OCI-LY3 (cell line): ENCODE measurements around the gene TRIM2.

ENCODE experiments used
- H2AFZ ChIP-seq: fragments of 200-600, 300-600 bp; shearing (Covaris generic); 2 replicates; pipeline ENCODE4 v1.6.0; 2014; ENCODE audit warnings: antibody characterized with exemption, low read depth, low read length
- H3K27ac ChIP-seq: fragments of 200-600, 300-600 bp; sonication (generic); 2 replicates; pipeline ENCODE4 v1.5.1; 2014; ENCODE audit warnings: mild to moderate bottlenecking, low read length, moderate library complexity, mixed read lengths
- H3K27me3 ChIP-seq: fragments of 200-600, 300-600 bp; sonication (generic); 2 replicates; pipeline ENCODE4 v1.6.1; 2014; ENCODE audit warnings: low read depth, low read length, mixed read lengths
- H3K36me3 ChIP-seq: fragments of 200-600, 300-600 bp; sonication (generic); replicated peaks from 2 replicates; pipeline ENCODE3; 2014; ENCODE audit warnings: low read depth, low read length, mixed read lengths
- H3K4me1 ChIP-seq: fragments of 300-600, 200-600 bp; sonication (generic); 2 replicates; pipeline ENCODE4 v1.6.1; 2014; ENCODE audit warnings: low read length, mixed read lengths
- H3K4me2 ChIP-seq: fragments of 200-600, 300-600 bp; sonication (generic); 2 replicates; pipeline ENCODE4 v1.6.1; 2014; ENCODE audit warnings: low read length, mixed read lengths
- H3K4me3 ChIP-seq: fragments of 300-600, 200-600 bp; sonication (generic); 2 replicates; pipeline ENCODE4 v1.5.1; 2014; ENCODE audit warnings: antibody characterized with exemption, mild to moderate bottlenecking, low read length, moderate library complexity
- H3K79me2 ChIP-seq: fragments of 300-600, 200-600 bp; shearing (Covaris generic); 2 replicates; pipeline ENCODE4 v1.6.1; 2014; ENCODE audit warnings: mild to moderate bottlenecking, low read length, mixed read lengths
- H3K9ac ChIP-seq: fragments of 300-600, 200-600 bp; shearing (Covaris generic); 2 replicates; pipeline ENCODE4 v1.6.0; 2014; ENCODE audit warnings: mild to moderate bottlenecking, low read length, moderate library complexity
- H3K9me3 ChIP-seq: fragments of 200-600, 300-600 bp; shearing (Covaris generic); 2 replicates; pipeline ENCODE4 v1.6.1; 2014; ENCODE audit warnings: low read length, mixed read lengths; ENCODE audit not compliant: insufficient read depth
- H4K20me1 ChIP-seq: fragments of 200-600, 300-600 bp; sonication (generic); 2 replicates; pipeline ENCODE4 v1.6.1; 2016; ENCODE audit warnings: low read length, mixed read lengths; ENCODE audit not compliant: insufficient read depth
- EZH2phosphoT487 ChIP-seq: fragments of 200-600 bp; shearing (Covaris generic); IDR thresholded peaks from 2 replicates; pipeline ENCODE4 v1.6.1; 2018; ENCODE audit warnings: antibody characterized with exemption, mixed run types, low read depth
- TF ChIP-seq, protein P1 (sequence below): fragments of 200-600, 300-600 bp; sonication (generic); IDR thresholded peaks from 2 replicates; pipeline ENCODE4 v1.5.1; 2014; ENCODE audit warnings: antibody characterized with exemption, low read length, low read depth

TRIM2 gene

DNA sequence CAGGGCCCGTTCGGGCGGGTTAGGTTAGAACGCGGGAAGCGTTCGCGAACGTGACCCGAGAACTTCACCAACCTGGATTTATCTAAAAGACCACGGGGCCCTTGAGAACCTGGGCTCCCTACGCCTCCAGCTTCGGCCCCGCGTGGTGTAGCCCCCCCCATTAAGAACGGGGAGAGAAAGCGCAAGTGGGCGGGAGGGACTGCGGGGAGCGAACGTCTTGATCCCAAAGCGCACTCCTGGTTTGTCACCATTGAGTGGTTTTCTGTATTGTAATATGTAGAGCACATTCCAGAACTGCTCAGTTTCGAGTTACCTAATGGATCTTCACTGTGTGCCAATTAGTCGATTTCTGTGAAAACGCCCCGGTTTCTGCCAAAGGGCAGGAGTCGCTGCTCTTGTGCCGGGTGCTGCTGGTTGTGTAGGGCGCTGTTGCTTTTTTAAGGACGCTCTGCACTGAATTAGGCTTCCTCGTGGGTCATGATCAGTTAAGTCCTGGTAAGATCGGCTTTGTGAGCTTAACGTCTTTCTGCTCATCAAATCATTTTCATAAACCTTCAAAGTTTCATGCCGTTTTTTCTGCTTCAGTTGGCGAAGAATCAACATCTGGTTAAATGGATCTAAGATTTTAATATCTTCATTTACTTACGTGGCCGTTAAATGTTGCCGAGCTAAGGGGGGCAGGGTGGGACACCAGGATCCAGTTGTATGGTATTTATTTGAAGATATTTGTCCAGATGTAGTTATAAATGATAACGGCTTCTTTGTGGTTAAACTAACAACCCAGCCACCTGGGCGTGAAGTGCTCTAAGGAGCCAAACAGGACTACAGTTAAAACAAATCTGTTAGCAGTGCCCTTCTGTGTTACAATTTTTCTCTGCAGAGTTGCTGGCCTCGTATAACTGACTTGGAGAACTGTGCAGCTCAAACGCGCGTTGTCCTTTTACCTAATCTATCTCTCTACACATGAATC is 141.1 kb downstream of the TRIM2 start:
- H3K27me3 ChIP-seq = no peaks in the 10 kb centered on the region
- peak overlapping the region; percentile 47 for H3K27ac ChIP-seq
- peak overlapping the region; percentile 82 for H3K9ac ChIP-seq
- no peaks in the 10 kb centered on the region for H3K9me3 ChIP-seq
- peaks cover 50% of the 10 kb centered on the region for H3K4me1 ChIP-seq
- H3K79me2 ChIP-seq = peaks cover 52% of the 10 kb centered on the region
- peak overlapping the region; percentile 48 for H2AFZ ChIP-seq
- peak overlapping the region; percentile 83 for H3K4me2 ChIP-seq
- peaks cover 2% of the 10 kb centered on the region; the same call in 1 of the 2 replicates for H4K20me1 ChIP-seq
- TF ChIP-seq, protein P1, sequence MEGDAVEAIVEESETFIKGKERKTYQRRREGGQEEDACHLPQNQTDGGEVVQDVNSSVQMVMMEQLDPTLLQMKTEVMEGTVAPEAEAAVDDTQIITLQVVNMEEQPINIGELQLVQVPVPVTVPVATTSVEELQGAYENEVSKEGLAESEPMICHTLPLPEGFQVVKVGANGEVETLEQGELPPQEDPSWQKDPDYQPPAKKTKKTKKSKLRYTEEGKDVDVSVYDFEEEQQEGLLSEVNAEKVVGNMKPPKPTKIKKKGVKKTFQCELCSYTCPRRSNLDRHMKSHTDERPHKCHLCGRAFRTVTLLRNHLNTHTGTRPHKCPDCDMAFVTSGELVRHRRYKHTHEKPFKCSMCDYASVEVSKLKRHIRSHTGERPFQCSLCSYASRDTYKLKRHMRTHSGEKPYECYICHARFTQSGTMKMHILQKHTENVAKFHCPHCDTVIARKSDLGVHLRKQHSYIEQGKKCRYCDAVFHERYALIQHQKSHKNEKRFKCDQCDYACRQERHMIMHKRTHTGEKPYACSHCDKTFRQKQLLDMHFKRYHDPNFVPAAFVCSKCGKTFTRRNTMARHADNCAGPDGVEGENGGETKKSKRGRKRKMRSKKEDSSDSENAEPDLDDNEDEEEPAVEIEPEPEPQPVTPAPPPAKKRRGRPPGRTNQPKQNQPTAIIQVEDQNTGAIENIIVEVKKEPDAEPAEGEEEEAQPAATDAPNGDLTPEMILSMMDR = peak; percentile 39
- no peak for TF ChIP-seq EZH2phosphoT487
- peaks cover 3% of the 10 kb centered on the region for H3K36me3 ChIP-seq
- H3K4me3 ChIP-seq = peak overlapping the region; percentile 79

DNA sequence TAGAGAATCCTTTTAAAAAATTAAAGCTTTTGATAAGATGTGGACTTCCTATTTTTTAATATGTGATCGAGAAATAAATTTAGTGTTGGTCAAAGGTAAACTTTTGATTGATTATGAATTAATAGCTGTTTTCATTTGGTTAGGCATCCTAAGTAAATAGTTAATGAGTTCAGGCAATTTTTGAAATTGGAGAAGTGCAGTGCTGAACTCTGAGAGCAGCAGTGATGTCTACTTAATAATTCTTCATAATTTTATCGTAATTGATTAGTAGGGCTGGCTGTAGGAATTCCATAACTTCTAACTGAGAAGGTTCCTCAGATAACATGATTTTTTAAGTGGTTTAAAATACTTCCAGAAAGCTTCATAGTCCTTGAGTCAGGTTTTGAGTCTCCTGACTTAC is 141.8 kb downstream of the TRIM2 start:
- no peak overlapping the region for H3K27ac ChIP-seq
- TF ChIP-seq EZH2phosphoT487 = no peak
- TF ChIP-seq, protein P1 = no peak

DNA sequence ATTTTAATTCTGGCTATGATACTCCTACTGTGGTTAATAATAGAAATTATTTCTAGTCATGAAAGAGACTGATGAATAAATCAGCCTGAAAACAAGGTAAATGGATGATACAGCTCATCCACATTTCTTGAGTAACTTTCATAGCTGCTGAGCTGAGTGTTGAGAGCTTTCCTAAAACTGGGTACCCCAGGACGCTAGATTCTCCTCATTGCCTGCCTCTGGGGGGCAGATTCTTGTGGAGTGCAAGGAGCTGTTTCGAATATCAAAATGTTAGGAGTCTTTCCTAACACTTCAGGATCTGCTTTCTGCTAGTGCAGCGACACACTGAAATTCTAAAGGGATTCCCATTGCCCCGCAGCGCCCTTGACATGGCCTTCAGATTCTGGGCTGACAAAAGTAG is 142.3 kb downstream of the TRIM2 start:
- H3K27ac ChIP-seq = no peak overlapping the region

More for the DNA sequence above, 141.8 kb downstream of the TRIM2 start:
- Histone ChIP-seq H3K4me1 (peaks cover 50% of the 10 kb centered on the region), H3K27me3 (no peaks in the 10 kb centered on the region), H3K9me3 (no peaks in the 10 kb centered on the region), H3K4me2 (peak overlapping the region; percentile 83), H3K4me3 (peak overlapping the region; percentile 79), H3K79me2 (peaks cover 56% of the 10 kb centered on the region), H2AFZ (no peak overlapping the region), H3K9ac (peak overlapping the region; percentile 82), H4K20me1 (peaks cover 2% of the 10 kb centered on the region; the same call in 1 of the 2 replicates), H3K36me3 (peaks cover 6% of the 10 kb centered on the region)

More for the DNA sequence above, 142.3 kb downstream of the TRIM2 start:
- Histone ChIP-seq H3K4me1 (peaks cover 44% of the 10 kb centered on the region), H3K27me3 (no peaks in the 10 kb centered on the region), H3K9me3 (no peaks in the 10 kb centered on the region), H3K79me2 (peaks cover 56% of the 10 kb centered on the region), H3K4me3 (no peak overlapping the region), H2AFZ (no peak overlapping the region), H3K9ac (no peak overlapping the region), H3K4me2 (peak overlapping the region; percentile 83; the same call in 1 of the 2 replicates), H3K36me3 (peaks cover 9% of the 10 kb centered on the region), H4K20me1 (peaks cover 2% of the 10 kb centered on the region; the same call in 1 of the 2 replicates)
- TF ChIP-seq, protein P1 = peak; percentile 45
- no peak for TF ChIP-seq EZH2phosphoT487
